ENCODE data around the gene SH3PXD2B. TPM values are rescaled to one million over a fixed set of nuclear protein-coding genes. Genes with fewer than 3 reads are reported as not detected.

Gene SH3PXD2B
- total and polyA plus RNA-seq, 2 of the 4 experiments (the other 2 are of a cell fraction): 8.2 to 14.4 TPM

DNA sequence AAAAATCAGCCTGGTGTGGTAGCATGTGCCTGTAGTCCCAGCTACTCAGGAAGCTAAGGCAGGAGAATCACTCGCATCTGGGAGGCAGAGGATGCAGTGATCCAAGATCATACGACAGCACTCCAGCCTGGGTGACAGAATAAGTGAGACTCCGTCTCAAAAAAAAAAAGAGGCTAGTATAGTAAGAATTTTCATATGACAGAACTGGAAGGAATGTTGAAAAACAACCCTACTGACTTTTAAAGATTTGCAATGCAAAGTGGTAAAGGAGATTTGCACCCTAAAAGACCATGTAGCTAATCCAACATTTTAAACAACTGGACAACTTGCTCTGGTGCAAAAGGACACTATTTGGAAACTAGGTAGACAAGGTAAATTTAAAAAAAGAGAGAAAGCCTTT lies 58.1 kb downstream of the SH3PXD2B start:
- no peak for TF ChIP-seq RAD21 (IDR thresholded peaks at IDR 0.05; ENCODE audit: low read length)
- TF ChIP-seq NFE2L2 (IDR thresholded peaks at IDR 0.05; ENCODE audit: low read depth, low read length): no peak
- TF ChIP-seq FOS (IDR thresholded peaks at IDR 0.05; ENCODE audit: low read depth, low read length): no peak
- no peak for TF ChIP-seq MAZ (IDR thresholded peaks at IDR 0.05; ENCODE audit: borderline replicate concordance, low read depth, low read length)
- TF ChIP-seq MXI1 (IDR thresholded peaks at IDR 0.05; ENCODE audit: borderline replicate concordance, low read depth, low read length): no peak
- no peak for TF ChIP-seq SMC3 (IDR thresholded peaks at IDR 0.05; ENCODE audit: low read depth, low read length)
- no peak for TF ChIP-seq RFX5 (IDR thresholded peaks at IDR 0.05; ENCODE audit: low read depth, low read length)
- TF ChIP-seq RCOR1 (IDR thresholded peaks at IDR 0.05; ENCODE audit: insufficient replicate concordance, low read length): no peak
- no peak for TF ChIP-seq USF2 (IDR thresholded peaks at IDR 0.05; ENCODE audit: low read depth, low read length)
- no peak for TF ChIP-seq CHD1 (IDR thresholded peaks at IDR 0.05; ENCODE audit: low read depth, low read length)
- TF ChIP-seq, protein P1, sequence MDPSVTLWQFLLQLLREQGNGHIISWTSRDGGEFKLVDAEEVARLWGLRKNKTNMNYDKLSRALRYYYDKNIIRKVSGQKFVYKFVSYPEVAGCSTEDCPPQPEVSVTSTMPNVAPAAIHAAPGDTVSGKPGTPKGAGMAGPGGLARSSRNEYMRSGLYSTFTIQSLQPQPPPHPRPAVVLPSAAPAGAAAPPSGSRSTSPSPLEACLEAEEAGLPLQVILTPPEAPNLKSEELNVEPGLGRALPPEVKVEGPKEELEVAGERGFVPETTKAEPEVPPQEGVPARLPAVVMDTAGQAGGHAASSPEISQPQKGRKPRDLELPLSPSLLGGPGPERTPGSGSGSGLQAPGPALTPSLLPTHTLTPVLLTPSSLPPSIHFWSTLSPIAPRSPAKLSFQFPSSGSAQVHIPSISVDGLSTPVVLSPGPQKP (IDR thresholded peaks at IDR 0.05; ENCODE audit: borderline replicate concordance, low read depth, low read length): no peak
- no peak for DNase-seq
- Histone ChIP-seq H3K18ac (ENCODE audit: low read depth, low read length) (no peak overlapping the region), H3K9ac (ENCODE audit: low read depth, low read length) (no peak overlapping the region), H2BK5ac (ENCODE audit: low read depth, low read length, poor library complexity, severe bottlenecking) (no peak overlapping the region), H3K9me3 (ENCODE audit: control insufficient read depth, insufficient read depth, low read length) (no peaks in the 10 kb centered on the region), H3K23ac (ENCODE audit: low read depth, low read length) (no peak overlapping the region), H2AK5ac (ENCODE audit: low read depth, low read length) (no peak overlapping the region), H3K36me3 (ENCODE audit: control insufficient read depth, insufficient read depth, low read length) (peaks cover 26% of the 10 kb centered on the region), H3K14ac (replicated peaks; ENCODE audit: low read depth, low read length) (no peak overlapping the region), H2BK15ac (ENCODE audit: low read depth, low read length) (no peak overlapping the region), H2AFZ (replicated peaks; ENCODE audit: low read length, poor library complexity) (no peak overlapping the region), H3K27me3 (ENCODE audit: control insufficient read depth, insufficient read depth, low read length) (no peaks in the 10 kb centered on the region), H3K27ac (ENCODE audit: insufficient read depth, low read length) (no peak overlapping the region), H3K79me1 (ENCODE audit: low read depth in 1 of 2, low read length in 2 of 2) (peaks cover 0 to 5% of the 10 kb centered on the region in 2 experiments; a peak in 1 of 4 replicates), H4K91ac (ENCODE audit: insufficient read depth, low read depth, low read length) (no peak overlapping the region), H4K8ac (ENCODE audit: low read depth in 2 of 2, low read length in 2 of 2) (no peak overlapping the region), H2AK9ac (replicated peaks; ENCODE audit: low read depth, low read length, poor library complexity) (no peak overlapping the region), H4K20me1 (ENCODE audit: insufficient read depth, low read length) (no peaks in the 10 kb centered on the region), H3K4me2 (ENCODE audit: low read depth, low read length) (no peak overlapping the region), H3K4ac (ENCODE audit: low read depth, low read length) (no peak overlapping the region), H3K56ac (ENCODE audit: extremely low read depth, insufficient read depth, low read length) (no peak overlapping the region), H2BK20ac (ENCODE audit: low read depth, low read length) (no peak overlapping the region), H4K5ac (ENCODE audit: low read depth, low read length) (no peak overlapping the region), H3K4me1 (ENCODE audit: control insufficient read depth, insufficient read depth, low read length) (no peaks in the 10 kb centered on the region), H3K9me1 (ENCODE audit: insufficient read depth, low read length) (0 out of 2 replicates have a peak, but pooled peaks cover 4% of the 10 kb centered on the region), H3K4me3 (ENCODE audit: insufficient read depth, low read depth, low read length) (no peak overlapping the region), H2BK120ac (ENCODE audit: low read depth, low read length) (no peak overlapping the region)
- no peak for ATAC-seq (ENCODE audit: low read depth)
- ChIA-PET CTCF (interaction anchor here (0.7 to 1.1 kb wide), 2 partner anchors 21 to 1129 kb away, joined by 5 to 8 read pairs; no protein-coding TSS in a partner anchor), POLR2A (ENCODE audit: unreplicated experiment) (no interaction called here)
- dilution Hi-C loops (cut with HindIII; ENCODE audit: low sequenced_read_pairs, unreplicated experiment): no loop called here
- no TSS peak for BruUV-seq (replicated peaks)
- intact Hi-C loops (cut with micrococcal nuclease): no loop called here
- WGBS, 2 experiments (ENCODE audit: extremely low coverage in 2 of 2, insufficient read length in 1 of 2): no CpG with 5 or more reads among the region's 3 CpGs
- in situ Hi-C loops (cut with MboI; ENCODE audit: low sequenced_read_pairs): no loop called here

Measured in IMR-90 (cell line).